Neural crest cell (in vitro differentiated cells): Measurements from ENCODE around the gene IPO11. TPM values are rescaled to one million over a fixed set of nuclear protein-coding genes. Genes with fewer than 3 reads are reported as not detected.

Experiments
- DNase-seq: peaks from one replicate; pipeline ENCODE4 v3.0.0; 2021; ENCODE audit warnings: low read depth, mixed read lengths, low spot score
- H3K27ac Mint-ChIP-seq: one replicate; pipeline ENCODE4 v1.8.0; 2021; ENCODE audit warnings: mild to moderate bottlenecking, mixed read lengths; ENCODE audit not compliant: unreplicated experiment
- H3K27me3 Mint-ChIP-seq: 2 replicates; pipeline ENCODE4 v1.8.0; 2021; ENCODE audit warnings: low read depth, mild to moderate bottlenecking, mixed read lengths
- H3K36me3 Mint-ChIP-seq: 2 replicates; pipeline ENCODE4 v1.8.0; 2021; ENCODE audit warnings: low read depth, mild to moderate bottlenecking, mixed read lengths
- H3K4me1 Mint-ChIP-seq: 2 replicates; pipeline ENCODE4 v1.8.0; 2021; ENCODE audit warnings: mixed read lengths
- H3K4me3 Mint-ChIP-seq: one replicate; pipeline ENCODE4 v1.8.0; 2021; ENCODE audit warnings: mild to moderate bottlenecking, mixed read lengths
- H3K9me3 Mint-ChIP-seq: 2 replicates; pipeline ENCODE4 v1.8.0; 2021; ENCODE audit warnings: mixed read lengths
- total RNA-seq: library from RNA; stranded (reverse); gene quantifications from 2 replicates; pipeline ENCODE4 v1.2.1, GENCODE V29; 2021
- TF ChIP-seq, protein P1 (sequence below): fragments of 200-600 bp; sonication (generic); conservative IDR thresholded peaks from 2 replicates; pipeline ENCODE4 v1.5.0; 2021; ENCODE audit warnings: antibody characterized with exemption, mild to moderate bottlenecking

Gene IPO11
- total RNA-seq, 1 donor from 2014 or later: 48.2 TPM

DNA sequence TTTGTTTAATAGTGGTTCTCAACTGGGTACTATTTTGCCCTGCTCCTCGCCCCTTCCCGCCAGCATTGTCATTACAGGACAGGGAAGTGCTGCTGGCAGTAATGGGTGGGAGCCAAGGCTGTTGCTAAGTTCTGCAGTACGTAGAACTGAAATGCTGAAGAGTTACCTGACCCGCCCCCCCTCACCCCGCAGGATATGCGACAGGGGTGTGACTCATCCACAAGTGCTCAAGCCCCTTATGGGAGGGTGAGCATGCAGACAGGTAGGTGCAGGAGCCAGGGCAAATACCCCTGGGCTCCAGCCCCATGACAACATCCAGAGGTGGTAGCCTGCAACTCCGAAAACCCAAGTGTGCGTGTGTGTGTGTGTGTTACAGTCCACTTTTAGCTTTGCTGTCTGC is 201.8 kb downstream of the IPO11 start:
- H3K4me3 Mint-ChIP-seq: no peak overlapping the region

DNA sequence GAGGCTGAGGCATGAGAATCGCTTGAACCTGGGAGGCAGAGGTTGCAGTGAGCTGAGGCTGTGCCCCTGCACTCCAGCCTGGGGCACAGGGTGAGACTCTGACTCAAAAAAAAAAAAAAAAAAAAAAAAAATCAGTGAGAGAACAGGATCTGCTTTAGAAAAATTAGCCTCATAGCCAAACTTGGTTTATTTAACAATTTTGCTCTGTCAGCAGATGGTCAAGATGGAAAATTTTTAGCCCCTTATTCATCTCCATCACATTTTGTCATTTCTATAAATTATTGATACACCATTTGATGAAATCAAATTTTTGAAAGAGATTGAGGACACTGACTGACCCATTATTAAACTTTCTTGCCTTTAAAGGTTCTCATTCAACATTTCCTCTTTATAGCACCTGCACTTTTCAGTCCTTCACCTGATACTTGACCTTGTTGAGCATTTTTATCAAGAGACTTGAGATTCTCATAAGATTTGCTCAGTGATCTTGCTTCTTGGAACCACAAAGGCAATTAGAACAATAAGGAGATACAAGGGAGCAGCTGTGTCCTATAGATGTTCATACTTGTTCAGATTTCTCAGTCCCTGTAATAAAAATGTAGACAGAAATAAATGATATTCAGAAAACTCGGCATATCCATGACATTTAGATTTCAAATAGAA is 204.2 kb downstream of the IPO11 start:
- TF ChIP-seq, protein P1, sequence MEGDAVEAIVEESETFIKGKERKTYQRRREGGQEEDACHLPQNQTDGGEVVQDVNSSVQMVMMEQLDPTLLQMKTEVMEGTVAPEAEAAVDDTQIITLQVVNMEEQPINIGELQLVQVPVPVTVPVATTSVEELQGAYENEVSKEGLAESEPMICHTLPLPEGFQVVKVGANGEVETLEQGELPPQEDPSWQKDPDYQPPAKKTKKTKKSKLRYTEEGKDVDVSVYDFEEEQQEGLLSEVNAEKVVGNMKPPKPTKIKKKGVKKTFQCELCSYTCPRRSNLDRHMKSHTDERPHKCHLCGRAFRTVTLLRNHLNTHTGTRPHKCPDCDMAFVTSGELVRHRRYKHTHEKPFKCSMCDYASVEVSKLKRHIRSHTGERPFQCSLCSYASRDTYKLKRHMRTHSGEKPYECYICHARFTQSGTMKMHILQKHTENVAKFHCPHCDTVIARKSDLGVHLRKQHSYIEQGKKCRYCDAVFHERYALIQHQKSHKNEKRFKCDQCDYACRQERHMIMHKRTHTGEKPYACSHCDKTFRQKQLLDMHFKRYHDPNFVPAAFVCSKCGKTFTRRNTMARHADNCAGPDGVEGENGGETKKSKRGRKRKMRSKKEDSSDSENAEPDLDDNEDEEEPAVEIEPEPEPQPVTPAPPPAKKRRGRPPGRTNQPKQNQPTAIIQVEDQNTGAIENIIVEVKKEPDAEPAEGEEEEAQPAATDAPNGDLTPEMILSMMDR: no peak
- H3K4me1 Mint-ChIP-seq: peaks cover 6% of the 10 kb centered on the region
- H3K27me3 Mint-ChIP-seq: no peaks in the 10 kb centered on the region
- H3K4me3 Mint-ChIP-seq: no peak overlapping the region
- peaks cover 22% of the 10 kb centered on the region for H3K36me3 Mint-ChIP-seq
- H3K27ac Mint-ChIP-seq: no peak overlapping the region
- H3K9me3 Mint-ChIP-seq: peaks cover 7% of the 10 kb centered on the region
- DNase-seq: no peak

More for the DNA sequence above, 201.8 kb downstream of the IPO11 start:
- Mint-ChIP-seq H3K4me1 (no peaks in the 10 kb centered on the region), H3K36me3 (peaks cover 26% of the 10 kb centered on the region), H3K27ac (no peak overlapping the region), H3K9me3 (peaks cover 7% of the 10 kb centered on the region), H3K27me3 (no peaks in the 10 kb centered on the region)
- no peak for DNase-seq
- TF ChIP-seq, protein P1: no peak

DNA sequence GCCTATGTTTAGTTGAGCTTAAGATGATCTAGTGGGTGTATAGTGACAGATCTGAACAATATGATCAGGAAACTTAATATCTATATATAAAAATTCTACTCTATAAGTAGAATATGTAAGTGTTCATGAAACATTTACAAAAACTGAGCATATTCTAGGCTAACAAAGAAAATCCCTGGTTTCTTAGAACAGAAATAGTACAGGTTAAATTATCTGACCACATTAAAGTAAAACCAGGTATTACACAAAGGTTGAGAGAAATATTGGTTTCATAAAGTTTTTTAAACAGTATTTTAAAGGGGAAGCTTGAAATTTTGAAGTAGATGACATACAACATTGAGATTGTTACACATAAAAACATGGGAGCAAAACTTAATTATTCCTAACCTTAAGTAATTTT is 205.4 kb downstream of the IPO11 start:
- Mint-ChIP-seq H3K27ac (no peak overlapping the region), H3K36me3 (peaks cover 20% of the 10 kb centered on the region), H3K27me3 (no peaks in the 10 kb centered on the region), H3K4me3 (no peak overlapping the region), H3K9me3 (peaks cover 5% of the 10 kb centered on the region), H3K4me1 (peaks cover 6% of the 10 kb centered on the region)
- no peak for DNase-seq
- TF ChIP-seq, protein P1: no peak

DNA sequence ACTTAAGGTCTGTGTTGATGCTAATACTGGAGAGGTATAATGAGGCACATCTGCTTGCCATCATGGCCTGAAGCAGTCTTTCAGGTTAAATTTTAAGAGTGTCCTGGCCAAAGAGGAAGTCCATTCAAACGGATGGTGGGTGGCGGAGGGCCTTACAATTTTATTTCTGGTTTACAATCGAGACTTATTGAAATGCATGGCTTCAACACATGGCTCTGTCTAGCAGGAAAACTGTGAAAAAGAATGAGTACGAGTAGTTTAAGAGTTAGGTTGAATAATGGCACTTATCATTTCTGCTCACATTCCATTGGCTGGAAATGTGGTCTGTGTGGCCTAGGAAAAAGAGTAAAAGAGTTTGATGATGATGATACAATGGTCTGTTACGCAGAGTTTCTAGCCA is 208.2 kb downstream of the IPO11 start:
- no peak for DNase-seq
- Mint-ChIP-seq H3K27me3 (no peaks in the 10 kb centered on the region), H3K4me3 (no peak overlapping the region), H3K9me3 (no peaks in the 10 kb centered on the region), H3K4me1 (peaks cover 6% of the 10 kb centered on the region), H3K27ac (no peak overlapping the region), H3K36me3 (peaks cover 3% of the 10 kb centered on the region)
- TF ChIP-seq, protein P1: no peak

DNA sequence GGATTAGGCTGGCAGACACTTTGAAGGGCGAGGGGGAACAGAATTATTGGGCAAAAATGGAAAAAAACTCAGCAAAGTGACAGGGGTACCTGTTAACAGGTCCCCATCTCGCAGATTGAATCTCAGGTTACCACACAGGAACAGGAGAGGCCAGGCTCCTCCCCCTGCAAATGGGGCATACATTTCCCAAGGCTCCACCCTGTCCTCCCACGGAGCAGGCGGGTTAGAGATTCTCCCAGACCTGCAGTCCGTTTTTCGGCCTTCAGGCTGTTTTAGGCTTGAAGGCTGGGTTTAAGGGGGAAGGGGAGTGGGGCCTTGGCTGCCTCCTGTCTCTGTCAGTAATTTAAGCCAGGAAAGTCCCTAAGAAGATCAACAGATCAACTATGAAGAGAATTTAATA is 208.7 kb downstream of the IPO11 start:
- Mint-ChIP-seq H3K27ac (no peak overlapping the region), H3K27me3 (no peaks in the 10 kb centered on the region), H3K9me3 (no peaks in the 10 kb centered on the region), H3K4me1 (peaks cover 6% of the 10 kb centered on the region), H3K4me3 (no peak overlapping the region), H3K36me3 (peaks cover 3% of the 10 kb centered on the region)
- TF ChIP-seq, protein P1: no peak
- DNase-seq: no peak
